NCI-H345 treated with DMSO at 0.1 percent for 48 hours (cell line): Measurements from ENCODE around the gene PTPRJ.

ENCODE experiments used
- DNase-seq: peaks from one replicate; lab custom pipeline; 2025; ENCODE audit not compliant: unreplicated experiment; lab: John Stamatoyannopoulos, UW

Gene PTPRJ

GRCh38 chr11:48036011-48036410 is 55.7 kb downstream of the PTPRJ start:
- no peak for DNase-seq

DNA sequence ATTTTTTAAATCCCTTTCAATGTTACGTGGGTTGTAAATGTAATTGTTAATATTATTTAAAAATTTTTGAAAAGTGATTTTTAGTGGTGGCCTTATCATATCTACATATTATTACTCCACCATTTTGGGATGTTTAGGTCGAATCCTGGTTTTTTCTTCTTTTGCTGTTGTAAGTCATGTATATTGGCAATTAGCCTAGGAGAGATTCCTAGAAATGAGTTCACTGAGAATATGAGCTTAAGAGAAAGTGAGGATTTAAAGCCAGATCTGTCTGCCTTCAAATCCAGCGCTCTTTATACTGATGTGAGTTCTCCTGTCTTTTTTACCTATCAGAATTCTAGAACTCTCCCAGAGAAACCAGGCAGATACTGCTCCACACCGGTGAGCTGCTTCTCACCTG is 56.1 kb downstream of the PTPRJ start:
- no peak for DNase-seq

GRCh38 chr11:48037709-48038468 is 57.5 kb downstream of the PTPRJ start:
- no peak for DNase-seq

- no peak for DNase-seq
Observed at GRCh38 chr11:48040830-48041444, 60.6 kb downstream of the PTPRJ start.

DNA sequence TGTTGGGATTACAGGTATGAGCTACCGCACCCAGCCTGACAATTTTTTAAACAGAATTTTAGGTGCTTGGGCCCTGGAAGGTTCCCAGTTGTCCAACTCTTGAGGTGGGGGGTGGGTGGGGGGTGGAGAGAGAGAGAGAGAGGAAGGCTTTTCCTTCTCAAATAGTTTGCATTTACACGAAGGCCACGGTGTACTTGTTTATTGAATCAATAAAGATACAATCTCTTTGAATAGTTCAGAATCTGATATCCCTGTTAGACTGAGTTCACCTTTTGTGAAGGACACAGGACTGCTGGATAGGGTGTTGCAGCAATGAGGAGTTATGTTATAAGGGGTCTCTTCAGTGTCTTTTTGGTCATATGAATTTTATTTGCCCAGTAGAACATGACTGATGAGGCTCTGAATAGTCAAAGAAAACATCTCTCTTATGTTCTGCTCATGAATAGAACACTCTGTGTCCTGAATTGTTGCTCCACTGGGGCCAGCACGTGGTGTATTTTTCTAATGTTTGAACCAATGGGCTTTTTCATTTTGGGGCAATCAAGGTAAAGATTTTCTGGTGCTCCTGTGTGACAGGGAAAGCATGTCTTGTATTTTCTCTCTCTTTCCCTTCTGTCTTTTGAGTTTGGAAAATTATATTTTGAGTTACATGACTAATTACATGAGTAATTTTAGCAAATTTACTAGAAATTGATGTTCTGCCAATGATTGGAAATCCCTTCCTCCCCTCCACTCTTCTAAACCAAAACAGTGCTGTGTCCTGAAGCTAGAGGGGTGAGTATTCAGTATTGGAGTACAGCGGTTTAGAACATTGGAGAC is 61.7 kb downstream of the PTPRJ start:
- no peak for DNase-seq

- DNase-seq = no peak
Observed at GRCh38 chr11:48043111-48043990, 63.0 kb downstream of the PTPRJ start.

- DNase-seq = no peak
Observed at GRCh38 chr11:48043991-48044512, 63.7 kb downstream of the PTPRJ start.

- no peak for DNase-seq
Observed at GRCh38 chr11:48044577-48044976, 64.2 kb downstream of the PTPRJ start.

DNA sequence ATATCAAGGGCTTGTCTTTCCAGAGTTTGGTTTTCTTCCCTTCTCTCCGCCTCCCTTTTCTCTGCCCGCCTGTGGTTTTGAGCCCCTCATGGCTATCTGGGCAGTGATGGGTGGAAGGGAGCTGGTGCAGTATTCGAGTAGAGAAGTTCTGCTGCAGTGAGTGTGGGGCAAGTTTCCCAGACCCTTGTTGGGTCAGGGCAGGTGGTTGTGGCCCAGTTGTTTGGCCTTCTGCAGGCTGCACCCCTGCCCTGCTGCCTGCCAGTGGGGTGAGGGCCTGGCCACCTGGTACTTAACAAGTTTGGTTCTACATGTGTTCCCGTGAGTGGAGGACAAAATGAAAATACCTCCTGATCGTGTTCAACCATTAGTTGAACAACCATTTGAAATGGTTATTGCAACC is 65.2 kb downstream of the PTPRJ start:
- DNase-seq = no peak

DNA sequence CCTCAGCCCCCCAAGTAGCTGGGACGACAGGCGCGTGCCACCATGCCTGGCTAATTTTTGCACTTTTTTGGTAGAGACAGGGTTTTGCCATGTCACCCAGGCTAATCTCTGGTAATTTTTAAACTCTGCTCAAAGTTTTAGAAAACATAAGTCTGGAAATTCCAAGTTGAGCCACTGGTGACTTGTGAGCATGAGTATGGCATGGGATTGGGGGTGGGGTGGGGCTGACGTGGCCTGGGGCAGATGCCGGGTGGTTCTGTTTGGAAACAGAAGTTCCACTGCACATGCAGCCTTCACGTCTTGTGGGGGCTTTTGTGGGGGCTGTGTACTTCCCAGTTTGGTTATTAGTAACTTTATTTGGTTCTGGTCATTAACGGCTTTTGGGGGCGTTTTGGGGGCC is 67.3 kb downstream of the PTPRJ start:
- no peak for DNase-seq

DNA sequence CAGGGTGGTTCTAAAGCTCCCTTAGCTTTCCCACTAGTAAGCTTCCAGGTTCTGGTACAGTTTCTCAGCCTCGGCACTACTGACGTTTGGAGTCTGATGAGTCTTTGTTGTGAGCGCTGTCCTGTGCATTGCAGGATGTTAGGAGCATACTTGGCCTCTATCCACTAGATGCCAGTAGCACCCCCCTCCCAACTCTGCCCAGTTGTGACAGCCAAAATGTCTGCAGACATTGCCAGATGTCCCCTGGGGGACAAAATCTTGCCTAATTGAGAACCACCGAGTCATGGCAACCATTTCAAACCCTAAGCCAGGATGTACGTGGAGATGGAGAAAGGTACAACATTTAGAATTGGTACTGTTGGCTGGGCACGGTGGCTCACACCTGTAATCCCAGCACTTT is 68.7 kb downstream of the PTPRJ start:
- no peak for DNase-seq

GRCh38 chr11:48050304-48050703 is 69.9 kb downstream of the PTPRJ start:
- DNase-seq = no peak

- DNase-seq = no peak
Observed at GRCh38 chr11:48051217-48051830, 71.0 kb downstream of the PTPRJ start.

- no peak for DNase-seq
Observed at GRCh38 chr11:48052183-48053044, 72.1 kb downstream of the PTPRJ start.

- DNase-seq = no peak
Observed at GRCh38 chr11:48054994-48055291, 74.6 kb downstream of the PTPRJ start.

- DNase-seq = no peak
Observed at GRCh38 chr11:48055292-48056132, 75.2 kb downstream of the PTPRJ start.

DNA sequence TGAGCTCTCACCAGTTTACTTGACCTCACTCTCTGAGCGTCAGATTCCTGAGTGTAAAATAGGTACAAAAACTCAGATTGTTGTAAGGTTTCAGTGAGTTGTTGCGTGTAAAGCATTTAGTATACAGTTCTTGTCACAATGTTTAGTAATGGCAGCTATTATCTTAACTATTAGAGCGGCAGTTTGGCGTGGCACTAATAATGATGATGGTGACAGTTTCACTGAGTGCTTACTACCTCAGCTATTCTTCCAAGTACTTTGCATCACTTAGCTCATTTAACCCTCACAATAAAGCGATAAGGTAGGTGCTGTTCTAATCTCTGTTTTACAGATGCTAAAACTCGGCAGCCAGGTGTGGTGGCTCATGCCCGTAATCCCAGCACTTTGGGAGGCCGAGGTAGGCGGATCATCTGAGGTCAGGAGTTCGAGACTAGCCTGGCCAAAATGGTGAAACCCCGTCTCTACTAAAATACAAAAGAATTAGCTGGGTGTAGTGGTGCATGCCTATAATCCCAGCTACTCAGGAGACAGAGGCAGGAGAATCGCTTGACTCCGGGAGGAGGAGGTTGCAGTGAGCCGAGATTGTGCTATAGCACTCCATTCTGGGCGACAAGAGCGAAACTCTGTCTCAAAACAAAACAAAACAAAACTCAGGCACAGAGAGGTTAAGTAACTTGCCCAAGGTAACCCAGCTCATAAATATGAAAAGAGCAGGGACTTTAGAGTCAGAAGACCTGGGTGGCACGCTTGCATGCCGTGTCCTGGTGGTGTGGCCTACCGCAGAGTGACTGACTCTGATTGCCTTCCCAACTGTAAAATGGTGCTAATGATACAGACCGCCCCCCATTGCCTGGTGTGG is 76.2 kb downstream of the PTPRJ start:
- DNase-seq = no peak

GRCh38 chr11:48058064-48058463 is 77.7 kb downstream of the PTPRJ start:
- no peak for DNase-seq
